GM18867 (cell line): Measurements from ENCODE around the gene STK17A.
A peak's percentile ranks its signal among the peaks of the same experiment; 100 is the strongest.
"Not testable (repeated sequence)": the region's sequence is repeated elsewhere in the genome, so short reads cannot be mapped to it uniquely, and the experiment has no call there.

ENCODE experiments used
- ATAC-seq: cut with Tn5 transposase; IDR thresholded peaks from one replicate; pipeline ENCODE4 v1.9.1; 2021; ENCODE audit warnings: mild to moderate bottlenecking, moderate library complexity; ENCODE audit not compliant: unreplicated experiment

The STK17A gene

GRCh38 chr7:43565786-43566185 lies 17.1 kb upstream of the STK17A start:
- ATAC-seq = no peak

- no peak for ATAC-seq
These were observed 14.4 kb upstream of the STK17A start for GRCh38 chr7:43568529-43568928.

- ATAC-seq = peak; percentile 76
These were observed 13.5 kb upstream of the STK17A start for GRCh38 chr7:43569424-43569823.

GRCh38 chr7:43570688-43571365 lies 12.1 kb upstream of the STK17A start:
- peak; percentile 83 for ATAC-seq

GRCh38 chr7:43572516-43573049 lies 10.3 kb upstream of the STK17A start:
- peak; percentile 23 for ATAC-seq

GRCh38 chr7:43573832-43574231 lies 9.1 kb upstream of the STK17A start:
- ATAC-seq = not testable (repeated sequence)

GRCh38 chr7:43575506-43575905 lies 7.4 kb upstream of the STK17A start:
- ATAC-seq = no peak

GRCh38 chr7:43576241-43576640 lies 6.7 kb upstream of the STK17A start:
- no peak for ATAC-seq

- ATAC-seq = no peak
These were observed 5.4 kb upstream of the STK17A start for GRCh38 chr7:43577485-43577951.

- ATAC-seq = peak; percentile 25
These were observed 701 bp downstream of the STK17A start for GRCh38 chr7:43583424-43584194.

GRCh38 chr7:43584195-43584586 lies 1.3 kb downstream of the STK17A start:
- ATAC-seq = no peak

GRCh38 chr7:43584733-43585132 lies 1.8 kb downstream of the STK17A start:
- ATAC-seq = not testable (repeated sequence)

GRCh38 chr7:43585562-43585961 lies 2.7 kb downstream of the STK17A start:
- no peak for ATAC-seq

- ATAC-seq = no peak
These were observed 3.5 kb downstream of the STK17A start for GRCh38 chr7:43586251-43586900.

GRCh38 chr7:43588477-43589132 lies 5.7 kb downstream of the STK17A start:
- ATAC-seq = no peak

GRCh38 chr7:43589133-43589478 lies 6.2 kb downstream of the STK17A start:
- no peak for ATAC-seq

GRCh38 chr7:43589728-43590127 lies 6.8 kb downstream of the STK17A start:
- no peak for ATAC-seq

GRCh38 chr7:43590862-43591557 lies 8.1 kb downstream of the STK17A start:
- ATAC-seq = peak; percentile 70

- peak; percentile 23 for ATAC-seq
These were observed 8.8 kb downstream of the STK17A start for GRCh38 chr7:43591558-43592180.

GRCh38 chr7:43592326-43592725 lies 9.4 kb downstream of the STK17A start:
- ATAC-seq = no peak
